GM15510 (cell line): Measurements from ENCODE around the gene MAGED4.
"Not testable (repeated sequence)": the region's sequence is repeated elsewhere in the genome, so short reads cannot be mapped to it uniquely, and the experiment has no call there.

ENCODE experiments used
- POLR2A ChIP-seq: IDR thresholded peaks from 3 replicates; pipeline ENCODE4 v1.6.1; 2011; ENCODE audit warnings: borderline replicate concordance; ENCODE audit not compliant: insufficient read length; ENCODE audit errors: extremely low read depth

The MAGED4 gene, protein sequence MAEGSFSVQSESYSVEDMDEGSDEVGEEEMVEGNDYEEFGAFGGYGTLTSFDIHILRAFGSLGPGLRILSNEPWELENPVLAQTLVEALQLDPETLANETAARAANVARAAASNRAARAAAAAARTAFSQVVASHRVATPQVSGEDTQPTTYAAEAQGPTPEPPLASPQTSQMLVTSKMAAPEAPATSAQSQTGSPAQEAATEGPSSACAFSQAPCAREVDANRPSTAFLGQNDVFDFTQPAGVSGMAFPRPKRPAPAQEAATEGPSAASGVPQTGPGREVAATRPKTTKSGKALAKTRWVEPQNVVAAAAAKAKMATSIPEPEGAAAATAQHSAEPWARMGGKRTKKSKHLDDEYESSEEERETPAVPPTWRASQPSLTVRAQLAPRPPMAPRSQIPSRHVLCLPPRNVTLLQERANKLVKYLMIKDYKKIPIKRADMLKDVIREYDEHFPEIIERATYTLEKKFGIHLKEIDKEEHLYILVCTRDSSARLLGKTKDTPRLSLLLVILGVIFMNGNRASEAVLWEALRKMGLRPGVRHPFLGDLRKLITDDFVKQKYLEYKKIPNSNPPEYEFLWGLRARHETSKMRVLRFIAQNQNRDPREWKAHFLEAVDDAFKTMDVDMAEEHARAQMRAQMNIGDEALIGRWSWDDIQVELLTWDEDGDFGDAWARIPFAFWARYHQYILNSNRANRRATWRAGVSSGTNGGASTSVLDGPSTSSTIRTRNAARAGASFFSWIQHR

DNA sequence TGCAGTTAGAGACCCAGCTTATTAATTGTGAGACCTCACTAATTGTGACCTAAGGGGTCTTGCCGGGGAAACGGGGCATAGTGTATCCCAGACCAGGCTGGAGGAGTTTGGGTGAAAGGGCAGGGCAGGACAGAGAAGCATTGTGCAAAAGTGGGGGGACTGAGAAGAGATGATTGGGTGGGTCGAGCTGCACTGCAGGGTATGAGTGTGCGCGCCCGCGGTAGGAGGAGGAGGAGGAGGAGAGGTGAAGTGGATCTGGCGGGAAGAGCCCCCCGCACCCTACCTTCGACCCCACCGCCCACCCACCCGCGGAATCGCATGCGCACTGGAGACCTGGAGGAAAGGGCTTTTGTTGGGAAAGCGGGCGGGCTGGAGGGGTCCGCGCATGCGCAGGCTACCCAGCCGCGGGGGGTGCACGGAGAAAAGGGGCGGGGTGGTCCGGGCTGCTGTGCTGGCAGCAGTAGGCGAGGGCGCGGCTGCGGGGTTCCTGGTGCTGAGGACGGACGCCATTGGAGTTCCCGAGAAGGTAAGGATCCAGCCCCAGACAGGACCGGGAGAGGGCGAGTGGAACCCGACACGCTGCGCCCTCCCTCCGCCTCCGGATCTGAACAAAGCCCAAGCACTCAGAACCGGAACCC, at the start of gene MAGED4:
MAGED4 (plus strand) TSS at position 449 of the 638 bp plus-strand sequence. CDS start 1,035 bp downstream, outside the sequence.
- TF ChIP-seq POLR2A, result not testable (repeated sequence)

DNA sequence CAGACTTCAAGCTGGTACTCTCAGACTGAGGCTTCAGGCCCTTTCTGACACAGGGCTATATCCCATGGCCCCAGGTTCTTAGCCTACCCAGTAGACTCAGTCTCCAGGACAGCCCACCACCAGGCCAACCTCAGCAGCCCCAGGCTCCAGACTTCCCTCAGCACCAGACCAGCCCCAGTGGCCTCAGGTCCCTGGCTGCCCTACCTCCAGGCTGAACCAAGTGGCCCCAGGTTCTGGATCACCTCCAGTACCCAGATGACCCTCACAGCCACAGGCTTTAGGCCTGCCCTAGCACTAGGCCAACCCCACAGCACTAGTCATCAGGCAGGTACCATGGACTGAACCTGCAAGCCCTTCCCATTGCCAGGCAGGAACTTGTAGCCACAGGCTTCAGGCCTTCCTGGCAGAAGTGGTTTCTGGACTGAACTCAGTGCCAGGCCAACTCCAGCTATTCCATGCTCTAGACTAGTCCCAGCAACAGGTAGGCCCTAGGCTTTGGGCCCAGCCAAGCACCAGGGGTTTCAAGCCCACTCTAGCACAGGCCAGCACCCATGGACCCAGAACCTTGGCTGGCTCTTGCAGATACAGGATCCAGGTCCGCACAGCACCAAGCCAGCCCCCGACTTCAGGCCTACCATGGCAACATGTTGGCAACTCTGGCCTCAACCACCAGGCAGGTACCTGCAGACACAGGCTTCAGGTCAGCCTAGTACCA, 45.7 kb upstream of the MAGED4 start:
- no peak for TF ChIP-seq POLR2A

DNA sequence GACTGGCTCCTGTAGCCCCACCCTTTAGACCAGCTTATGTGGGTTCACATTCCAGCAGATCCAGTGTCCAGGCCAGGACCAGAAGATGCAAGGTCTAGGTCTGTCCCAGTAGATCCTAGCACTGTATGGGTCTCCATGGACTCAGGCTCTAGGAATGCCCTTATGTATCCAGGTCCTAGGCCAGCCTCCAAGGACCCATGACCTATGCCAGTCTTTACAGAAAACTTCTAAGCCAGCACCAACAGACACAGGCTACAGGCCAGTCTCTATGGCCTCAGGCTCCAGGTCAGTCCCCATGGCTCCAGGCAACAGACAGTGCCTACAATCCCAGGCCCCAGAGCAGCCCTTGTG, 45.2 kb upstream of the MAGED4 start:
- TF ChIP-seq POLR2A, result no peak

DNA sequence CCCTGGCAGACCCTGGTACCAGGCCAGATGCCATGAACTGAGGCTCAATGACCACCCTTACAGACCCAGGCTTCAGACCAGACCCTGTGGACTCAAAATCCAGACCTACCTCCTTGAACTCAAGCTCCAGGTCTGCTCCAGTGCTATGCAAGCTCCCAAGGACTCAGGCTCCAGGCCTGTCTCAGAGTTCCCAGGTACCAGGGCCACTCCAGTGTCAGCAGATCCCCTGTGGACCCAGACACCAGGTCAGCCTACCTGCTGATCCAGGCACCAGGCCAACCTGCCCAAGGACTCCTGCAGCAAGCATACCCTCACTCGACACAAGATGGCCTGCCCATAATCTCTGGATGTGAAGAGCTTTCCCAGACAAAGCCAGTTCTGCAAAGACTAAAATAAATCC, 44.7 kb upstream of the MAGED4 start:
- no peak for TF ChIP-seq POLR2A

DNA sequence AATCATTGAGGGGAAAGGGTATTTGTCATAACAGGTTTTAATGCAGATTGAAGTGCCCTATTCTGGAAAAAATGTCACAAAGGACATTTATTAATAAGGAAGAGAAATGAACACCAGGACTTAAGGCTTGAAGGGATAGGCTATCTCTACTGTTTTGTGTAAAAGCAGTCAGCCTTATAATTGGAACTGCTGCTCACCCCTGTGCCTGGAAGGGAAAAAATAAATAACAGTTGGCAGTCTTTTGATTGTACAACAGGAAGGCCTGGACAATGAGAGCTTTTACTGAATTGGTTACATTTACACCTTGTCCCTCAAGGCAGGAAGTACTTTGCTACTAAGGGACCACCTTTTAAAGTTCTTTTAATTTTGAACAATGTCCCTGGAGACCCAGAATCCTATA, 17.8 kb upstream of the MAGED4 start:
- TF ChIP-seq POLR2A, result no peak

DNA sequence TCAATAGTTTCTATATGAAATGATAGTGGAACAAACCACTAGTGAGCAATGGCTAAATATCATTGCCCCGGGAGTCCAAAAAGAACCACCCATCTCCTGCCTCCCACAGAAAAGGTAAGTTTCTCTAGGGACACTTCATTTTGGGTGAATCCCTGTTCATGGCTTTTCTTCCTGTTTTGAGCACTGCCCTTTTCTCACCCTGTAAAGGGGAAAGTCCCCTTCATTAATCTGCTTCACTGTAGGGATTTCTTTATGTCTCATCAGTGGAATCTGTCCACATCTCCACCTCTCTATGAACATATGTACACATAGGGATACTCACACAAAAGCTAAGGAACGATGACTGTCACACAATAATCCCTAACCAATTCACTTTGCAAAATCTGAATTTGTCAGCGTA, 28.6 kb downstream of the MAGED4 start:
- no peak for TF ChIP-seq POLR2A

DNA sequence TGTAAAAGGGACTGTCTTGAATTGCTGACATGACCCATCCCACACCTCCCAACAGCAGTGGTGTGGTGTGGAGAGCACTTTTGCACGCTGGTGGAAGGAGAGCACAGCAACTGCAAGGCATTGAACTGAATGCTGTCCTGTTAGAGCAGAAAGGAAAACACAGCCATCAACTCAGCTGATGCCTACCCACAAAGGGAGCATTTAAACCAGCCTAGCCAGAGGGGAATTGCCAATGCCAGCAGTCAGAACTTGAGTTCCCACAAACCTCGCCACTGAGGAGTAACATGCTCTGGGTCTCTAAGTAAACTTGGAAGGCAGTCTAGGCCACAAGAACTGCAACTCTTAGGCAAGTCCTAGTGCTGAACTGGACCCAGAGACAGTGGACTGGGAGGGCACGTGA, 31.9 kb downstream of the MAGED4 start:
- no peak for TF ChIP-seq POLR2A

DNA sequence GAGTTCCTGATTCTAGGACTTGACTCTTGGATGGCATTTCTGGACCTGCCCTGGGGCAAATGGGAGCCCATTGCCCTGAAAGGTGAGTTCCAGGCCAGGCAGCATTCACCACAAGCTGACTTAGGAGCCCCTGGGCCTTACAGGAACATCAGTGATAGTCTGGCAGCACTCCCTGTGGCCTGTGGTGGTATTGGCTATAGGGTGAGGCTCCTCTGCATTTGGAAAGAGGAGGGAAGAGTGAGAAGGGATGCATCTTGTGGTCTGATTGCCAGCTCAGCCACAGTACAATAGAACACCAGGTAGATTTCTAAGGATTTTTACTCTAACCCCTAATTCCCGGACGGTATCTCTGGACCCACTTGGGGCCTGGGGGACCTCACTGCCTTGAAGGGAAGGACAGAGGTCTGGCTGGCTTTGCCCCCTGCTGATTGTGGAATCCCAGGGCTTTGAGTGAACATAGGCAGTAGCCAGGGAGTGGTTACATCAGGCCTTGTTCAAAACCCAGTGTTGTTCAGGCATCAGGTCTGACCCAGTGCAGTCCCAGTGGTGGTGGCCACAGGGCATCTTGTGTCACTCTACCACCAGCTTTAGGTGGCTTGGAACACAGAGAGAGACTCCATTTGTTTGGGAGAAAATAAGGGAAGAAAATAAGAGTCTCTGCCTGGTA, 32.9 kb downstream of the MAGED4 start:
- TF ChIP-seq POLR2A, result no peak

DNA sequence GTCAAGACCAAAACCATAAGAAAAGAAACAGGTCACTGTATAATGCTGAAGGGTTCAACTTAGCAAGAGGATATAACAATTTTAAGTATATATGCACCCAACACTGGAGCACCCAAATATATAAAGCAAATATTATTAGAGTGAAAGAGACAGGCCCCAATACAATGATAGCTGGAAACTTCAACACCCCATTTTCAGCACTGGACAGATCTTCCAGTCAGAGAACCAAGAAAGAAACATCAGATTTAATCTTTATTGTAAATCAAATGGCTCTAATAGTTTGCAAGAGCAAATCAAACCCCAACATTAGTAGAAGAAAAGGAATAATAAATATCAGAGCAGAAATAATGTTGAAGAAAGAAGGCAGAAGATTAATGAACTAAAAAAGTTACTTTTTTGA, 36.2 kb downstream of the MAGED4 start:
- no peak for TF ChIP-seq POLR2A
